K562 (cell line): ENCODE results near the gene ATRN. TPM values are rescaled to one million over a fixed set of nuclear protein-coding genes. Genes with fewer than 3 reads are reported as not detected.

Source experiments
- ATAC-seq: fragments of 200-7000 bp; cut with Tn5 transposase; 3 replicates; pipeline ENCODE4 v1.9.1; 2020; ENCODE audit warnings: moderate library complexity
- BruUV-seq: library from RNA; stranded (reverse); fragments of 400-500 nt; replicated peaks from 2 replicates; lab custom pipeline; 2021; lab: Mats Ljungman, UMichigan
- CTCF ChIA-PET: fragments of 300-600 bp; formaldehyde crosslinking; extraction: SDS; loops from one replicate; lab custom pipeline; 2021; ENCODE audit warnings: low intra/inter-chr PET ratio; lab: Yijun Ruan, JAX
- POLR2A ChIA-PET: fragments of 300-600, 350-650 bp; sonication (Branson Sonifier 250); formaldehyde crosslinking; extraction: SDS; loops from one replicate; lab custom pipeline; 2021; ENCODE audit warnings: antibody characterized with exemption, inconsistent platforms; lab: Yijun Ruan, JAX
- DNase-seq, 4 experiments: peaks; one replicate each; pipeline versions ENCODE4 v3.0.0 to v3.0.0-alpha.2; 2011 to 2018; ENCODE audit warnings: low spot score in 3 of 4, mixed read lengths in 3 of 4; ENCODE audit errors: extremely low read depth in 1 of 4
- FAIRE-seq: peaks from 2 replicates; lab custom pipeline; 2011; peaks lifted over from hg19 to GRCh38; lab: Jason Lieb, UNC
- H2AFZ ChIP-seq: 2 replicates; pipeline ENCODE4 v1.6.0; 2011; ENCODE audit warnings: low read depth, low read length, control low read depth, inconsistent platforms
- H3K27ac ChIP-seq: fragments of 200-600 bp; 3 replicates; pipeline ENCODE4 v1.8.0; 2011; ENCODE audit warnings: low read depth, mild to moderate bottlenecking, control low read depth, inconsistent platforms, low read length, moderate library complexity, mixed read lengths; ENCODE audit errors: extremely low read depth
- H3K27me3 ChIP-seq, 2 experiments: fragments of 300-600 bp in 1 of 2; 2 replicates in 1 of 2; 3 replicates in 1 of 2; pipeline versions ENCODE4 v1.6.0 to v1.8.0; 2011; ENCODE audit warnings: inconsistent platforms in 2 of 2, low read length in 2 of 2, mild to moderate bottlenecking in 1 of 2, mixed read lengths in 1 of 2, moderate library complexity in 1 of 2; ENCODE audit not compliant: control insufficient read depth in 2 of 2, insufficient read depth in 2 of 2
- H3K36me3 ChIP-seq: fragments of 300-600 bp; 3 replicates; pipeline ENCODE4 v1.8.0; 2011; ENCODE audit warnings: mild to moderate bottlenecking, low read length, inconsistent platforms; ENCODE audit not compliant: control insufficient read depth, insufficient read depth
- H3K4me1 ChIP-seq, 2 experiments: fragments of 200-600 bp in 1 of 2; replicated peaks in 1 of 2; 2 replicates in 1 of 2; 3 replicates in 1 of 2; pipeline versions ENCODE4 v1.5.1 to v1.8.0; 2011; ENCODE audit warnings: inconsistent platforms in 2 of 2, low read length in 2 of 2, mild to moderate bottlenecking in 1 of 2, mixed read lengths in 1 of 2, moderate library complexity in 1 of 2; ENCODE audit not compliant: control insufficient read depth in 2 of 2, insufficient read depth in 2 of 2
- H3K4me2 ChIP-seq: 2 replicates; pipeline ENCODE4 v1.6.1; 2011; ENCODE audit warnings: low read length, control low read depth, inconsistent platforms, mixed read lengths; ENCODE audit not compliant: insufficient read depth
- H3K4me3 ChIP-seq: fragments of 200-600 bp; sonication (generic), shearing (Covaris generic); 2 replicates; pipeline ENCODE4 v1.5.1; 2016; ENCODE audit warnings: control low read depth, inconsistent platforms
- H3K79me2 ChIP-seq: fragments of 200-600 bp; 3 replicates; pipeline ENCODE4 v1.8.0; 2011; ENCODE audit warnings: low read length, inconsistent platforms; ENCODE audit not compliant: control insufficient read depth, insufficient read depth
- H3K9ac ChIP-seq, 2 experiments: 2 replicates each; pipeline versions ENCODE4 v1.6.0 to v1.6.1; 2011; ENCODE audit warnings: low read depth in 2 of 2, low read length in 2 of 2, control low read depth in 1 of 2, inconsistent platforms in 1 of 2, mild to moderate bottlenecking in 1 of 2, mixed read lengths in 1 of 2; ENCODE audit not compliant: insufficient read depth in 1 of 2
- H3K9me1 ChIP-seq: one replicate; pipeline ENCODE4 v1.6.0; 2011; ENCODE audit warnings: inconsistent platforms, mild to moderate bottlenecking, low read length, moderate library complexity; ENCODE audit not compliant: control insufficient read depth, insufficient read depth
- H3K9me3 ChIP-seq: replicated peaks from 2 replicates; pipeline ENCODE4 v1.5.1; 2011; ENCODE audit warnings: low read depth, low read length, inconsistent platforms; ENCODE audit not compliant: control insufficient read depth, insufficient read depth
- H4K20me1 ChIP-seq: replicated peaks from 2 replicates; pipeline ENCODE4 v1.6.1; 2011; ENCODE audit warnings: low read length, inconsistent platforms, mixed read lengths; ENCODE audit not compliant: control insufficient read depth, insufficient read depth
- CHD2 ChIP-seq: IDR thresholded peaks from 2 replicates; pipeline ENCODE4 v1.6.1; 2011; ENCODE audit warnings: low read depth, low read length
- CREB5 ChIP-seq: fragments of 250-450 bp; sonication (Bioruptor Pico); IDR thresholded peaks from 2 replicates; pipeline ENCODE4 v1.5.0; 2020; ENCODE audit warnings: mild to moderate bottlenecking
- MBD2 ChIP-seq: sonication (generic); IDR thresholded peaks from 2 replicates; pipeline ENCODE4 v1.6.1; 2016; ENCODE audit warnings: low read depth, borderline replicate concordance
- MTA2 ChIP-seq: fragments of 450-650 bp; IDR thresholded peaks from 2 replicates; pipeline ENCODE4 v1.6.1; 2016; ENCODE audit warnings: low read depth
- PBX2 ChIP-seq, 2 experiments: IDR thresholded peaks in 1 of 2; conservative IDR thresholded peaks in 1 of 2; 2 replicates each; pipeline ENCODE4 v1.6.1; 2016; ENCODE audit warnings: low read depth in 2 of 2, mild to moderate bottlenecking in 1 of 2, missing compliant biosample characterization in 1 of 2, missing genetic modification characterization in 1 of 2, moderate library complexity in 1 of 2
- PPARD ChIP-seq: fragments of 250-450 bp; sonication (Bioruptor Pico); IDR thresholded peaks from 2 replicates; pipeline ENCODE4 v1.8.0; 2022; ENCODE audit warnings: inconsistent platforms, mild to moderate bottlenecking, moderate library complexity
- SPI1 ChIP-seq: IDR thresholded peaks from 2 replicates; pipeline ENCODE4 v1.6.1; 2011; ENCODE audit warnings: low read depth, low read length, control low read depth, borderline replicate concordance
- THRB ChIP-seq: fragments of 450-650 bp; formaldehyde crosslinking; conservative IDR thresholded peaks from 2 replicates; pipeline ENCODE4 v1.4.0; 2022; ENCODE audit warnings: mild to moderate bottlenecking, missing genetic modification characterization
- ZBTB1 ChIP-seq: sonication (generic); formaldehyde crosslinking; IDR thresholded peaks from 2 replicates; pipeline ENCODE4 v1.8.1; 2023; ENCODE audit warnings: missing genetic modification reagents, low read depth, mild to moderate bottlenecking, borderline replicate concordance
- WGBS: fragments of 100-300 bp; shearing (Covaris generic); methylation state at CpG from one replicate; pipeline ENCODE4 v1.1.6; 2016; ENCODE audit warnings: low coverage, mixed read lengths; ENCODE audit not compliant: insufficient coverage; ENCODE audit errors: missing lambda C conversion rate; 5-methylcytosine and 5-hydroxymethylcytosine counted together
- in situ Hi-C: fragments of 300-500 bp; cut with MboI; formaldehyde crosslinking; loops from 4 replicates; pipeline ENCODE4 v1.15.0; 2018; ENCODE audit warnings: inconsistent platforms, mixed read lengths
- intact Hi-C: fragments of 100-400 bp; cut with micrococcal nuclease; formaldehyde crosslinking; loops from 2 replicates; pipeline ENCODE4 v1.14.2; 2022
- polyA plus RNA-seq, 8 experiments: library from polyadenylated mRNA; depleted of rRNA in 4 of 8; stranded (reverse) in 5 of 8; unstranded in 3 of 8; fragments of >200 nt; fragmentation: Nextera tagmentation in 2 of 8; fragmentation: Illumina TruSeq in 1 of 8; extraction: Ambion mirVana in 2 of 8; extraction: Trizol in 1 of 8; gene quantifications; 2 replicates each; pipeline versions ENCODE4 v1.2.1 to v1.2.3, GENCODE V29; 2011 to 2014; ENCODE audit warnings: inconsistent platforms in 1 of 8, missing spikeins in 1 of 8
- total RNA-seq, 7 experiments: library from RNA; depleted of rRNA in 6 of 7; stranded (reverse); fragments of >200 nt in 6 of 7; fragmentation: Illumina TruSeq in 2 of 7; extraction: Trizol in 2 of 7; gene quantifications; 2 replicates each; pipeline versions ENCODE4 v1.2.1 to v1.2.3, GENCODE V29; 2011 to 2021; ENCODE audit warnings: low replicate concordance in 1 of 7

Gene ATRN
- total and polyA plus RNA-seq, 9 of the 15 experiments (the other 6 are each of a cell fraction or from before 2014, with no cell fraction given), result 0.69 to 16.5 (median 7.6) TPM

GRCh38 chr20:3477861-3478544 lies 7.2 kb downstream of the ATRN start:
- Histone ChIP-seq H4K20me1 (no peaks in the 10 kb centered on the region), H2AFZ (no peak overlapping the region), H3K79me2 (peaks cover 11% of the 10 kb centered on the region), H3K36me3 (no peaks in the 10 kb centered on the region), H3K9me1 (no peaks in the 10 kb centered on the region), H3K27me3 (no peaks in the 10 kb centered on the region), H3K9me3 (no peaks in the 10 kb centered on the region), H3K4me3 (no peak overlapping the region), H3K4me1 (no peaks in the 10 kb centered on the region; a peak in 2 of 5 replicates), H3K27ac (no peak overlapping the region), H3K9ac (no peak overlapping the region), H3K4me2 (no peak overlapping the region)
- ChIA-PET CTCF (no interaction called here), POLR2A (no interaction called here)
- in situ Hi-C loops, result no loop called here
- 84% methylated on average over 5 of the region's 5 CpGs for WGBS
- no peak for DNase-seq
- intact Hi-C loops, result no loop called here
- no TSS peak for BruUV-seq
- TF ChIP-seq MTA2, result no peak
- TF ChIP-seq MBD2, result no peak
- no peak for TF ChIP-seq SPI1
- no peak for FAIRE-seq
- ATAC-seq, result no peak

GRCh38 chr20:3479025-3479424 lies 8.2 kb downstream of the ATRN start:
- intact Hi-C loops, result no loop called here
- Histone ChIP-seq H2AFZ (no peak overlapping the region), H3K27ac (no peak overlapping the region), H3K36me3 (no peaks in the 10 kb centered on the region), H3K79me2 (peaks cover under 1% of the 10 kb centered on the region; the same call in 1 of the 3 replicates), H3K9me1 (no peaks in the 10 kb centered on the region), H4K20me1 (no peaks in the 10 kb centered on the region), H3K9ac (no peak overlapping the region), H3K4me3 (no peak overlapping the region), H3K9me3 (no peaks in the 10 kb centered on the region), H3K4me2 (no peak overlapping the region), H3K4me1 (no peaks in the 10 kb centered on the region; a peak in 1 of 5 replicates), H3K27me3 (no peaks in the 10 kb centered on the region)
- ChIA-PET CTCF (no interaction called here), POLR2A (no interaction called here)
- DNase-seq (no peak), ATAC-seq (no peak), FAIRE-seq (no peak)
- no TSS peak for BruUV-seq
- in situ Hi-C loops, result no loop called here
- 56% methylated on average over 2 of the region's 2 CpGs for WGBS
- TF ChIP-seq CREB5 (CRISPR knock-in tag), result no peak
- TF ChIP-seq ZBTB1 (CRISPR knock-in tag), result no peak
- no peak for TF ChIP-seq PPARD (CRISPR knock-in tag)
- TF ChIP-seq CHD2, result no peak
- TF ChIP-seq PBX2 (CRISPR knock-in tag; IDR thresholded peaks at IDR 0.05; ENCODE audit: low read depth), result no peak
- no peak for TF ChIP-seq PBX2 (tag; conservative IDR thresholded peaks at IDR 0.05; ENCODE audit: low read depth)
- TF ChIP-seq THRB (CRISPR knock-in tag), result no peak
